COLO829 (cell line): Measurements from ENCODE around the gene DLG1.
A peak's percentile ranks its signal among the peaks of the same experiment; 100 is the strongest.

Experiments
- DNase-seq: peaks from one replicate; pipeline ENCODE4 v3.0.0; 2012; ENCODE audit warnings: low spot score

DLG1 gene

DNA sequence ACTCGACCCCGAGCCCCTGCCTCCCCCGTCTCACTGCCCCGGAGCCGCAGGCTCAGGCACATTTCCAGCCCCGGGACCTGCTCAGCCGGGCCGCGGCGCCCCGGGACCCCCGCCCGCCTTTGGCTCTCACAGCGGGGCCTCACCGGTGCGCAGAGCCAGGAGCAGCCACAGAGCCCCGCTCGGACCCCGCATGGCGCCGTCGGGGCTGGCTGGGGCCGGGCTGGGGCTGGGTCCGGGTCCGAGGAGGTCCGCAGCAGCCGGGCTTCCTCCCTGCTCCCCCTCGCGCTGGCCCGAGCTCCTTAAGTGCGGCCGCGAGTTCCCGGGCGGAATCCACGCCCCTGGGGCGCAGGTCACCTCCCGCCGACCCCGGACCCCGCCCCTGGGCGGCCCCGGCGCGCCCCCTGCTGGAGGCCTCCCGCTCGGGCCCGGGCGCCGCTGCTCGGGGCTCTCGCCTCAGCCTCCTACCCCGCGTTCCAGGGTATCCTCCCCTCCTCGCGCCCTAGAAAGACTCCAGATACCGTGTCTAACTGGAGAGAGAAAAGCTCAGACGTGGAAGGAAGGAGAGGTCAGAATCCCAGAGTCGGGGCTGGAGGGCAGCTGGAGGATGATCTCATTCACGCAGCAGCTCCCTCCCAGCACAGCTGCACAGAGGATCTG is 268.8 kb downstream of the DLG1 start, which contains the start of gene MELTF:
TSS of gene MELTF (minus strand) at position 307 of the 657 bp plus-strand sequence. CDS start at position 192, 115 bp downstream.
- peak; percentile 52 for DNase-seq

DNA sequence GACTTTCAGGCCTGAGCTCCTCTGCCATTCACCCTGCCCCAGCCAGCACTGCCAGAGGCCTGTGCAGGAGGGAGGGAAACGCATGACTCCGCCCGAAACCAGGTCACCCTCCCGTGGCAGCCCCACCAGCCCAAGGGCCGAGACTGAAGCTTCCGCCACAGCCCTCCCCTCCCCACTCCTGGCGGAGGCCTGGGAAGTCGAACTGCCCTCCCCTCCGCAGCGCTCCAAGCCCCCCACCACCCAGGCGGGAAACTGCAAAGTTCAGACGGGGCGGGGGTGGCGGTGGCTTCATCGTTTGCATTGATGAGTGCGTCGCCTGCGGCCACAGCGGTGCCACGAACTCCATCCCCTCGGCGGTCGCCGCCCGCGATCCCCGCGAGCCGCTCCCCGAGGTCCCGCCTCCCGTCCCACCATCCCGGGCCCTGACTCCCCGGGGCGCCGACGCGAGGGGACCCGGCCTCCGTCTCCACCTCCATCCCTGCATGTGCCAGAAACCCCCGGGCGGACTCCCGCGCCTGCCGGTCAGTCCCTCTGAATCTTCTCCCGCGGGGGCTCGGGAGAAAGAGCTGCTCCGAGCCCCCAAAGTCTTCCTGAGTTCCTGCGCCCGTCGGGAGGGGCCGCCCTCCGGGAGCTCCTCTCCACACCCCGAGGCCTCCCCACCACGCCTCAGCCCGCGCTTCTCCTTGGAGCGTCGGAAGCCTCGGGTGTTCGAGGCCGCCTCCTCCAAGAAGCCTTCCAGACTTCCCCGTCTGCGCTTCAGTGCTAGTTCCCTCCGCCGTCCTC is 269.5 kb downstream of the DLG1 start:
- no peak for DNase-seq

DNA sequence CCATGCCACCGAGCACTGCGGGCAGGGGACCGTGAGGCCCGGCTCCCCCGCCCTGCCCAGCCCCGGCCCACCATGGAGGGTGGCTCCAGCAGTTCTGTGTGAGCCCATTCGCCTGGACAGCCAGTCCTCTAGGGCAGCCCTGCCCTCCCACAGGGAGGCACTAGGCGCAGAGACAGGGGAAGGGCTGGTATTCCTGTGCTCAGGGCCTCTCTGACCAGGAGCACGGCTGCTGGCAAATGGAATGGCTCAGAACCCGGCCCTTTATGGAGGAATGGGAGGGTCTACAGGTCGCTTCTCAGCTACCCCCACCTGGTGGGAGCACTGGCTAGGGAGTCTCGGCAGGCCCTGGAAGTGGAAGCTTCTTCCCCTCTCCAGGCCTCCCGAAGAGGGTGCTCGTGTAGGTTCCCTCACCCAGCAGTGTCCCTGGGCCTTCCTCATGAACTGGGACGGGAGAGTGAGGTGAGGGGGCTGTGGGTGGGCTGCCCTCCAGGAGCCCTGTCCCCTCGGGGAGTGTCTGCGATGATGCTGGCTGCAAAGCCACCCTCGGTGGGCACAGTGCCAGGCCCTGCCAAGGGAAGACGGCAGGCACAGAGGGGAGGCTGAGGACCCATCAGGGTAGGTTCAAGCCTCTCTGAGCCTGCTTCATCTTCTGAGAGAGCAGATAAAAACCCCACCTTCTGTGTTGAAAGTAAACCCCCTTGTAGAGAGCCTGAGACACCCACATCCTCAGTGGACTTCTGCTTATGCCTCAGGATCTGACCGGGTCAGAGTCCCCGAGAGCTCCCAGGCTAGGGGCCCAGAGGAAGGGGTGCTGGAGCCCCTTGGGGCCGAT is 270.3 kb downstream of the DLG1 start:
- no peak for DNase-seq

DNA sequence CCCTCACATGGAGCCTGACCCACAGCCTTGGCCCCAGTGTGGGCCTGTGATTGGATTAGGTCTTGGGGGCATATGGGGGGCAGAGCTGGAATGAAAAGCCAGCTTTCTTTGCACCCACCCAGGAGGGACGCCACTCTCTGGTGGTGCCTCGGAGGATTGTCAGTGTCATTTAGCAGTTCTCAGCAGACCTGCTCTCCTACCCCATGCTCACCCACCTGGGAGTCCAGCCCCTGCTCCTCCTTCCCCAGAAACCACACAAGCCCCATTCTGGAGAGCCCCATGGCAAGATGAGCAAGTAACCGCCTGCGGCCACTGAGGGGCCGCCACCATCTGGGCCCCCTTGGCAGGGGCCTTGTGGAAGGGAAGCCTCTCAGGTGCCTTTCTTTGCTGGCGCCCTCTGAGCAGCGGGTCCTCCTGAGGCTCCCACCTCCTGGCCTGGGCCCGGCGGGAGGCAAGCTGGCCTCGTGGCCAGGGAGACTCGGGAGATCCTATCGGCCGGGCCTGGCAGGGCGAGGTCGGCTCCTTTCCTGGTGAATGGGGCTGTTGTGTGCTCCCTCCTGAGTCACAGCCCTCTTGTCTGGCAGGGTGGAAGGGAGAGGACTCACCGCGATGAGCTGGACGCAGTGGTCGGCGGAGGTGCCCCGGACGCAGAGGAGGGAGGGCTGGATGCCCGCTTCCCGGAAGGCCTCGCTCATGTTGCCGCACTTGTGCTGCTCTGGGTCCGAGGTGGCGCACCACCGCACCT is 271.1 kb downstream of the DLG1 start:
- peak; percentile 82 for DNase-seq

DNA sequence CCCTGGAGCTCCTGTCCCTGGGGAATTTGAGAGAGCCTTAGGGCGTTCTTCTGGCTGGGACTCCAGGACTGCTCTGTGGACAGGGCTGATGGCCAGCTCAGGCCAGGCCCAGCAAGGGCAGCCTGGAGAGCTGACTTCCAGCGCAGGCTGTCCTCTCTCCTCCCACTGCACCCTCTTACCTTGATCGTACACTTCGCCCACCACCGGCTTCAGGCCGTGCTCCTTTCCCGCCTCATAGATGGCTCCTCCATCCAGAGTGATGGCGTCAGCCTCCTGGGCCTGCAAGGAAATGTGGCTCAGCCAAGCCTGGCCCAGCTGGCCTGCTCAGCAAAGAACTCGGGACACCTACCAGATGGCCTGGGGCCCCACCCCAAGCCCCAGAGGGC is 271.9 kb downstream of the DLG1 start:
- no peak for DNase-seq

DNA sequence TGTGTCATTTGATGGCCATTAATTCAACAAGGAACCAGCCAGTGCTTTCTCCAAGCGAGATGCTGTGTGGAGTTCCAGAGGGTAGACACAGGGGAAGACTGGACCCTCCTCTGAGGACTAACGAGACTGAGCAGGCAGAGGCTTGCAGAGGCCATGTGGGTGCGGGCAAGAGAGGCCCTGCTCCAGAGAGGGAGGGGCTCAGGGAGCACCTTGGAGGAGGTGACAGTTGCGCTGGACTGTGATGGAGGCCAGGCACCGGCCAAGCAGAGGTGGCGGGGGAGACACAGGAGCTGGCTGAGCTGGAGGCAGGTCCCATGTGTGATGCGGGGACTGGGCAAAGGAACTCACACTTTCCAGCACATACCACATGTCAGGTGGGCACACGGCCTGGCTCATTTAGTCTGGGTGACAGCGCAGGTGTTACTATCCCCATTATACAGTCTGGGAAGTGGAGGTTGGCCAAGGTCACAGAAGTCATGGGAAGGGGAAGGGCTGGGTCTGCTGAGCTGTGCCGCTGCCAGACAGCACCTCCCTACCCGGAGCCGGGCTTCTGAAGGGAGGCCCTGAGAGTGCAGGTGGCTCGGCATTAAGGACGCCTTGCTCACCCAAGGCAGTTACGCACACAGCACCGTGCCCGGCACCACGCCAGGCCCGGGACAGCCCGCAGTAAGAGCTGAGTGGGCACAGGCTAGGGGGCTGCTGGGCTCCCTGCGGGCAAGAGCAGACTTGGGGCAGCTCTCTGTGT is 272.5 kb downstream of the DLG1 start:
- no peak for DNase-seq

DNA sequence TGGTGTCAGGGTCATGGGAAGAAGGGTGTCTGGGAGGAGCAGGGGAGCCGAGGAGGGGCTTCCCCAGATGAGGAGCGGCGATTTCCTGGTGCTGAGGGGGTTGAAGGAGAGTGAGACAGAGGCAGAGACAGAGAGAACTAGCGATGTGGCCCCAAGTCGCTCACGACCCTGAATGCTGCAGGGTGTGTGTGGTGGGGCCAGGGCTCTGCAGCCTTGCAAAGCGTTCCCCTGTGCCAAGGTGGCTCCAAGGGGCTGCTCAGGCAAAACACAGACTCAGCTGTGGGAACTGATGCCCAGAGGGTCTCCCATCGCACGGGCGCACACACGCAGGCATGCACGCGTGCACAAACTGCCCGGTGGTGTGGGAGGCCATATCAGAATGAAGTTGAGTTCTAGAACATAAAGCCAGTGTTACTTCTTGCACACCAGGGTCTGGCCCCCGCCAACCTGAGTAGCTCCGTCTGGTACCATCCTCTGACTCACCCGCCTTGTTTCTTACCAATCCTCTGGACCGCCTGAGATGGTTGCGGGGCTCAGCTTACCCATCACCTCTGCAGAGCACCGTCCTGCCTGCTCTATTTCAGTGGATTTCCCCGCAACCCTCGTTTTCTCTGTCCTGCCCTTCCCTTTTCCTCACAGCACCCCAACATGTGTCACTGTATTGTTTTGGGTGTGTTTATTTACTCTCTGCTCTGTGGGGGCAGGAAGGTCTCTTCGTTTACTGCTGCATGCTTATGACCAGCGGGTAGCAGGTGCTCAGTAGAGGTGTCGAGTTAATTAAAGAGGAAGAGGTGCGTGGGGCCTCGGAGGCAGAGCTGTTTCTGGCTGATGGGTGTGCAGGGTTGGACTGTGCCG is 273.3 kb downstream of the DLG1 start:
- DNase-seq = no peak

DNA sequence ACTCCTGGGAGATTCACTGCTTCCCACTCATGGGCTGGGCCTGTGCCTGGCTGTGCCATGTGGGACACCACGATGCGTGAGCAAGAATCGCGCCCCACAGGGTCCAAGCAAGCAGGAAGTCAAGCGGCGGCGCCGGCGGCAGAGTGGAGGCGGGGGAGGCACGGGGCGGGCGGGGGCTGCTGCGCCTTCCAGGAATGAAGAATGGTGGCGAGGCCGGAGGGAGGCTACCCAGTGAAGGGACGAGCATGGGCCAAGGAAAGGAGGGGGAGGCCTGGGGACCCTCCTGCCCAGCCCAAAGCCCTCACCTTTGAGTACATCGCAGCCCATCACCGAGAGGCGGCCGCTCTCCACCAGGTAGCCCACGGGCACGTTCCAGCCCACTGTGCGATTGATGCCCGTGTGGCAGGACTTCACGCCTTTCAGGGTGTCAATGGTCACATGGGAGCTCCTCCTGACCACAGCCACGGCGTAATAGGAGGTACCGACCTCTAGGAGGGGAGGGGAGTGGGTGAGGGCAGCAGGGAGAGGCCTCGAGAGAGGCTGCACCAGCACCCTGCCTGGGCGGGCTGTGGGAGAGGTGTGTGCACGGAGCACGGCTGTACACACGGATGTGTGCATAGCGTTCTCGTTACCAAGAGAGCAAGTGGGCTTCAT is 274.3 kb downstream of the DLG1 start:
- DNase-seq = no peak

DNA sequence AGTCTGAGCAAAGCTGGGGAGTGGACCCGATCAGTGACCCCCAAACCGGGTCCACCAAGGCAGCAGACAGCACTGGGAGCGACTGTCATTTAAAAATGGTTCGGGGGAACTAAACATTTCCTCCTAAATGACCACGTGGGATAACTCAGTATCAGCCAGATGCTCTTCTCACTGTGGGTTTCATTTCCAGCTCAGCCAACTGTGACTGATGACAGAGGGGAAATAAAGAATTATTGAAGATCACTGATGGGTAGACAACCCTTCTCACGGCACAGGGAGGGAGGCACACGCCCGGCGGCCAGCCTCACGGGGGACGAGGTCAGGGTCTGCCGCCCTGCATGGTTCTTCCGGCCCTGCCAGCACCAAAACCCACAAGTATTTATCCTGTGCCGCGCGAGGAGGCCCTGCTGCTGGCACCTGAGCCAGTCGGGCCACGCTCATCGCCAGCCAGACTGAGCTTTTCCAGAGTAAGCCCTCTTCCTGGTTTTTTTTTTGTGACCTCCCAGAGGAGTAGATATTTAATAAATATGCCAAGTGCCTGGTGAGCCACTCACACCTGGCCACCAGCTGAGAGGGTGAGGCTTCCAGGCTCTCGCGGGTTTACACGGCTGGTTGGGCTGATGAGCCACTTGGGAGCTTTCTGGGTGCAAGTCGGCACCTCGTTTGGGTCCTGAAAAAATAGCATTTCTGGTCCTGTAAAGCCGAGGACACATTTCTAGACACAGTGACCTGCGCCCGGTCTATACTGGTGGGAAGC is 275.0 kb downstream of the DLG1 start:
- DNase-seq = no peak

DNA sequence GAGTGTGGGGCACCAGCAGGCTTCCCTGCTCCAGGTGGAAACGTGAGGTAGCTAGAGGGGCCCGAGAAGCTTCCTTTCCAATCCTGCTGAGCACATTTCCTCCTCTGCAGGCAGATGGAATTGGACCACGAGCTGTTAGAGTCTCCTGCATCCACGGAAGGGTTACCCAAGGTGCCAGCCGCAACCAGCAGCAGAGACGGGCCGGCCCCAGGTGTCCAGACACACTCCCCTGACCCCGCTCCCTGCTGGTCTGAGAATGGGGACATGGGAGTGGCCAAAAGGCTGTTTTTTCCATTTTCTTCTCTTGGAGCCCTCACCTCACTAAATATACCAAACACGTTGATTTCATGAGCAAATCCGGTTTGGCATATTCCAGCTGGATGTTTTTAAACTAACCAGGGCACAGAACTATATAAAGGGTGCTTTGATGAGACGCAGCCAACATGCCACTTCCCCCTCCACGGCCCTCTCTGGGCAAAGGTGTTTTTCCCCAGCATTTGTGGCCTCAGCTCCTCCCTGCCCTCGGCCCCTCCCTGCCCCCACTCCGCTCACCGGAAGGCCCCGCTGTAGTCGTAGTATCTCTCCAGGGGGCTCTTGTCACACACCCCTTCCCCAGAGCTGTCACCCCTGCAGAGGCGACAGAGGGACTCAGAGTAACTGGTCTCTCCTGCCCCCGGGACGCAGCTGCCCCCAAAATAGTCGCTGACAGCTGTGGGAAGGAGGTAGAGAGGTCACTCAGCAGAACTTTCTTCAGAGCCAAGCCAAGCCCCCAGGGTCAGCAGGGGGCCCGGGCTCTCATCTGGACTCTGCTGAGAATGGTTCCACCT is 275.8 kb downstream of the DLG1 start:
- DNase-seq = no peak

DNA sequence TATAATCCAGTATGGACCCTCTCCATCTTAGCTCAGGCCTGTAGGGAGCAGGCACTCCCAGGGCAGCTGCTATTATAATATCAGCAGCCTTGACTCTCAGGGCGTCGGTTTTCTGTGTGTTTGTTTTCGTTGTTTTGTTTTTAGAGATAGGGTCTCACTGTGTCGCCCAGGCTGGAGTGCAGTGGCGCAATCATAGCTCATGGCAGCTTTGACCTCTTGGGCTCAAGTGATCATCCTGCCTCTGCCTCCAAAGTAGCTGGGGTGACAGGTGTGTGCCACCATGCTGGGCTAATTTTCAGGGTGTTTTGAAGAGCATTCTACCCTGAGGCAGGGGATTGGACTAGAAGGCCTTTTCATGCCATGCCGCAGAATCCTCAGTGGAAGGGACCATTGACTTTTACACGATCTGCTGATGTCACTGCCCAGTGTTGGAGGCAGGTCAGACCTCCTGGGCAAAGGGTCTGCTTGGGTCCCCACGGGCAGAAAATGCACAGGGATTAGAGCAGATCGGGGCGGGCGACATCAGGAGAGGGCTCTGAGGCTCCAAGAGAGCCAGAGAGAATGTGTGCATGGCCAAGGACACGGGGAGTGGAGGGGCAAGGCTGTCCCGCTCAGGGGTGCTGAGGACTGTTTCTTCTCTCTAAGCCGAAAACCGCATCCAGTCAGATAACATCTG is 276.5 kb downstream of the DLG1 start:
- no peak for DNase-seq

DNA sequence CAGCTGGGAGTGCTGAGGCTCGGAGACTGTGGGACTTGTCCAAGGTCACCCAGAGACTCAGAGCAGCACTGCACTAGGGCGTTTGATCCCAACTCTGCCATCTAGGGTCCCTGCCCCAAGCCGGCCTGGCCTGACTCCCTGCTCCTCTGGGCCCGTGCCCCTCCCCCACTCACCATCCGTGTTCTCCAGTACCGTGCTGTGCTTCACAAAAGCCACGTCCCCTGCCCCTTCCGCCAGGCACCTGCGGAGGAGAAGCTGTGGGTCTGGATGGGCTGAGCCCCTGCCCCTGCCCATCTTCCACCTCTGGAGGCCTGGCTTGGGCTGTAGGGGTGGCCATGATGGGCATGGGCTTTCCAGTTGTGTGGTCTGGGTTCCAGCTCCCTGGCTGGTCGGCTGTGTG is 277.2 kb downstream of the DLG1 start:
- no peak for DNase-seq

DNA sequence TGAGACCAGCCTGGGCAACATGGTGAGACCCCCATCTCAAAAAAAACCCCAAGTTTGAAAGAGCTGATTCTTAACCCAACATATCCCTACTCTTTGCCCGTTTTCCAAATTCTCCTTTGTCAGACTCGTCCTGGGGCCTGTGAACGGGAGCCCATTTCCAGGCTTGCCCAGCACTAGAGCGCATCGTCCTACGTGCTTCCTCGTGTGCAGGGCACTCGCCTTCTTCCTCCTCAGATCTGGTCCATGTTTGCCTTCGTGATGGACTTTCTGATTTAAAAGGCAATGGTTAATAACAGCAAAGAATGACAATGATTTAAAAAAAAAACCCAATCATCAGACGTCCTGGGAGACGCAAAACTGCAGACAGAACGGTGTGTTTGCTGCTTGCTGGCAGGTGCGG is 278.9 kb downstream of the DLG1 start:
- no peak for DNase-seq

DNA sequence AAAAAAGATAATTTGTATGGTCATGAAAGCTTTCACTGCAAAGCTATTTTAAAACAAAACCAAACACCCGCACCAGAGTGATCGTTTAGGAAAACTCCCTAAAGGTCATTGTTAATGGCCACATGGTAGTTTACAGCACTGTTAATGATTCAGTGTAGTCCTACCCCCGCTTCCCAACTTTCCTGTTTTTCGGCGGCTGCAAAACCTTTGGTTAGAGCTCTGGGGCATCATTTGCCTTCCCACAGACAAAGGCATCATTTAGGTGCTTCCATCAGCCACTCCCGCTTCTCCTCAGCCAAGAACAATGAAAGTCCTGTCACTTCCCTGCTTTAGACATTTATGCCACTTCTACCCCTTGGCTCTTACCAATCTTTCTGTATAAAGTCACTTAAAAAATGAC is 279.4 kb downstream of the DLG1 start:
- peak; percentile 93 for DNase-seq

DNA sequence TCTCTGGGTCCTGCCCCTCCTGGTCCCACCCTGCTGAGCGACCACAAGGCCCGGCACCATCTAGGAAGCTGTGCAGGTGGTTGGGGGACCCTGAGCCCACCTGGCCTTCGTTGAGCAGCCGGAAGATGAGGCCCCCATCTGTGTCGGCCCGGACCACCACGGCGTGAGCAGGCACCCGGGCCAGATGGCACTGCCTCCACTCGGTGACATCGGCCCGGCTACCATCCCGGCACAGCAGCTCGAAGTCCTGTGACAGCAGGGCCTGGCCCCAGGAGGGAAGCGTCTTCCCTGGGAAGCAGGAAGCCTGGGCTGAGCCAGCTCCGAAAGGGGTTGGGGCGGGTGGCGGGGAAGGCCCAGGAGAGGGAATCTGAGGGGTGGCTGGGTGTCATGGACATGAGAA is 281.4 kb downstream of the DLG1 start:
- DNase-seq = no peak

DNA sequence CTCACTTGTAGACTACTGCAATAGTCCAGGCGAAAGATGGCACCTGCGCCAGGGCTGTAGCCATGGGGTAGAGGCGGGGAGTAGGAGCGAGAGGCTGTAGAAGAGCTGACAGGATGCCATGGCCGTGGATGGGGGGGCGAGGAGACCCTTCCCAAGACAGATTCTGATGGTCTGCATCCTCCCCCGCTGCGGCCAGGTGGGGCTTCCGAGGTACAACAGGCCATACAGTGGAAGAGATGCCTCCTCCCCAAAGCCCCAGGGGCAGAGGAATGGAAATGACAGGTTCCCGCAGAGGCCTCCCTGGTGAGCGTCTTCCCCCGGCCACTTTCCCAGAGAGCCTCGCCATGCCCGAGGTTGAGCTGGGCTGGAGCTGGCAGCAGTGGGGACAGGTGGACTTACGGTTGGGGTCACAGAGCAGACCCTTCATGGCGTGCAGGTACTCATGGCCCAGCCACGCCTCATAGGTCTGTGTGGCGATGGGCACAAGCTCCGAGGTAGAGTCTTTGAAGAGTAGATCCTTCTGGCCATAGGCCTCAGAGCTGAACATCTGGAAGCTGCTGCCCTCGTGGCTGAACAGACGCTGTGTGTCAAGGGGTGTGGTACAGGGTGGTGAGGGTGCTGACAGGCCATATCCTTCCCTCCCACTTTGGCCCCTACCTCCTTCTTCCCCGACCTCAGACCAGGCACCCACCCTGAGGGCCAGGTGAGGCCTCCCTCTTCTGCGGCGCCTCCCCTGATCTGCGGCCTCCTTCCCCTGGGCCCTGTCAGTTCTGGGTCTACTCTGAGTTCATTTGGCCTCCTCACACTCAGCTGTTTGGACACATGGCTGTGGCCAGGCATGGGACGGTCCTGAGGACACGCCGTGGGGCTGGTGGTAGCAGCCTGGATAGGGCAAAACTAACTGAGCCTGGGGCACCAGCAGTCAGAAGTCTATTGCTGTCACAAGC is 282.3 kb downstream of the DLG1 start:
- no peak for DNase-seq
